ENCODE data around the gene ASB5.

Gene ASB5

DNA sequence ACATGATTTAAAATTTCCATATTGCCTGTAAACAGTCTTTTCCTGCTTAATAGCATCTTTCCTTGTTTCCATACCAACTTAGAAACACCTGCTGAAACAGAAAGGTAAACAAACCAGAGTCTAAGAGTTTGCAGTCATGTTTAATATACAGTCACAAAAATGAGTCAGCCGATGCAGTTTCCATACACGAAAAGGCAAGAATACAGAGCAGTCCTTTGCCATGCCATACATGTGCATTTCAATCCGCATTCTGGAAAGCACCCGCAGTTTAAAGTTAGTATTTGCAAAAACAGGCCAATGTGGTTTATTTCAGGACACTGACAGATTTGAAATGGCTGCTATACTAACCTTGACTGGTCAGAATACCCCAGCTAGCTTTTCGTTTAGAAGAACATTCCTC is 32.1 kb downstream of the ASB5 start:
- Histone ChIP-seq H3K4me3 (ENCODE audit: low read depth, low read length) (no peak overlapping the region), H3K36me3 (no peaks in the 10 kb centered on the region), H3K9me3 (ENCODE audit: severe bottlenecking) (no peaks in the 10 kb centered on the region), H3K27me3 (ENCODE audit: insufficient read depth, low read depth, severe bottlenecking) (no peaks in the 10 kb centered on the region), H3K27ac (no peak overlapping the region)
- no peak for TF ChIP-seq CTCF (IDR thresholded peaks at IDR 0.05; ENCODE audit: low read depth, low read length)
- DNase-seq, result no peak

- Histone ChIP-seq H3K9me3 (ENCODE audit: severe bottlenecking) (no peaks in the 10 kb centered on the region), H3K36me3 (no peaks in the 10 kb centered on the region), H3K4me3 (ENCODE audit: low read depth, low read length) (no peak overlapping the region), H3K27me3 (ENCODE audit: insufficient read depth, low read depth, severe bottlenecking) (no peaks in the 10 kb centered on the region), H3K27ac (no peak overlapping the region)
- TF ChIP-seq CTCF (IDR thresholded peaks at IDR 0.05; ENCODE audit: low read depth, low read length), result no peak
- no peak for DNase-seq
Observed at GRCh38 chr4:176230836-176231235, 38.2 kb downstream of the ASB5 start.

GRCh38 chr4:176229645-176230044 is 39.4 kb downstream of the ASB5 start:
- Histone ChIP-seq H3K36me3 (no peaks in the 10 kb centered on the region), H3K4me3 (ENCODE audit: low read depth, low read length) (no peak overlapping the region), H3K27ac (no peak overlapping the region), H3K27me3 (ENCODE audit: insufficient read depth, low read depth, severe bottlenecking) (no peaks in the 10 kb centered on the region), H3K9me3 (ENCODE audit: severe bottlenecking) (no peaks in the 10 kb centered on the region)
- TF ChIP-seq CTCF (IDR thresholded peaks at IDR 0.05; ENCODE audit: low read depth, low read length), result no peak
- no peak for DNase-seq

GRCh38 chr4:176226736-176227135 is 42.3 kb downstream of the ASB5 start:
- H3K4me3 ChIP-seq (ENCODE audit: low read depth, low read length), result no peak overlapping the region
- no peaks in the 10 kb centered on the region for H3K27me3 ChIP-seq (ENCODE audit: insufficient read depth, low read depth, severe bottlenecking)
- DNase-seq, result no peak
- no peaks in the 10 kb centered on the region for H3K9me3 ChIP-seq (ENCODE audit: severe bottlenecking)
- no peak for TF ChIP-seq CTCF (IDR thresholded peaks at IDR 0.05; ENCODE audit: low read depth, low read length)
- no peaks in the 10 kb centered on the region for H3K36me3 ChIP-seq
- no peak overlapping the region for H3K27ac ChIP-seq

DNA sequence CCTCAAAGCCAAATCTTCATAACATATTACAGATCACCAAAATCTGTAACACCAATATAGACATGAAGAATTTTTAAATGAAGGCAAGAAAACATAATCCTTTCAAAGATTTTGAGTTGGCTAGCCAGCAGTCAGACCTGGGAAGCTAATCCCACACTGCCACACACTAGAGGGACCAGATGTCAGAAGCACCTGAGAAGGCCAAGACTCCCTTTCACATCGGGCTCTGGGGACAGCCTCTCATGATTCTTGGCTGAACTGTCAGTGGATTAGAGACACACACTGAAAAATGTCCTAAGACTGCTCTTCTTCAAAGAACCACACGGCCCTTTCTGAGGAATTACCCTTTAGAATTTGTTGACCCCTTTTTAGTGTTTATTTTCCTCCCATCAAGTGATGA is 45.5 kb downstream of the ASB5 start:
- DNase-seq, result peak; percentile 71
- Histone ChIP-seq H3K4me3 (ENCODE audit: low read depth, low read length) (no peak overlapping the region), H3K36me3 (no peaks in the 10 kb centered on the region), H3K27me3 (ENCODE audit: insufficient read depth, low read depth, severe bottlenecking) (no peaks in the 10 kb centered on the region), H3K27ac (no peak overlapping the region), H3K9me3 (ENCODE audit: severe bottlenecking) (no peaks in the 10 kb centered on the region)
- TF ChIP-seq CTCF (IDR thresholded peaks at IDR 0.05; ENCODE audit: low read depth, low read length), result no peak

- Histone ChIP-seq H3K9me3 (ENCODE audit: severe bottlenecking) (no peaks in the 10 kb centered on the region), H3K4me3 (ENCODE audit: low read depth, low read length) (no peak overlapping the region), H3K27me3 (ENCODE audit: insufficient read depth, low read depth, severe bottlenecking) (no peaks in the 10 kb centered on the region), H3K36me3 (no peaks in the 10 kb centered on the region), H3K27ac (no peak overlapping the region)
- no peak for TF ChIP-seq CTCF (IDR thresholded peaks at IDR 0.05; ENCODE audit: low read depth, low read length)
- DNase-seq, result no peak
Observed at GRCh38 chr4:176222149-176222548, 46.9 kb downstream of the ASB5 start.

All from WERI-Rb-1 (cell line).